ENCODE results near the gene KIRREL3.
A peak's percentile ranks its signal among the peaks of the same experiment; 100 is the strongest.

The KIRREL3 gene

GRCh38 chr11:126634963-126635362 is 365.6 kb downstream of the KIRREL3 start:
- DNase-seq (ENCODE audit: low read depth in 2 of 2) = no peak

- no peak for DNase-seq (ENCODE audit: low read depth in 2 of 2)
Measured at GRCh38 chr11:126633330-126633729, 367.2 kb downstream of the KIRREL3 start.

GRCh38 chr11:126630893-126631798 is 369.4 kb downstream of the KIRREL3 start:
- DNase-seq (ENCODE audit: low read depth in 2 of 2) = no peak

GRCh38 chr11:126630488-126630887 is 370.1 kb downstream of the KIRREL3 start:
- DNase-seq (ENCODE audit: low read depth in 2 of 2) = no peak

- no peak for DNase-seq (ENCODE audit: low read depth in 2 of 2)
Measured at GRCh38 chr11:126628790-126629621, 371.6 kb downstream of the KIRREL3 start.

GRCh38 chr11:126628450-126628789 is 372.1 kb downstream of the KIRREL3 start:
- no peak for DNase-seq (ENCODE audit: low read depth in 2 of 2)

GRCh38 chr11:126627421-126627820 is 373.1 kb downstream of the KIRREL3 start:
- no peak for DNase-seq (ENCODE audit: low read depth in 2 of 2)

GRCh38 chr11:126624506-126624905 is 376.1 kb downstream of the KIRREL3 start:
- no peak for DNase-seq (ENCODE audit: low read depth in 2 of 2)

- no peak for DNase-seq (ENCODE audit: low read depth in 2 of 2)
Measured at GRCh38 chr11:126619516-126619915, 381.1 kb downstream of the KIRREL3 start.

DNA sequence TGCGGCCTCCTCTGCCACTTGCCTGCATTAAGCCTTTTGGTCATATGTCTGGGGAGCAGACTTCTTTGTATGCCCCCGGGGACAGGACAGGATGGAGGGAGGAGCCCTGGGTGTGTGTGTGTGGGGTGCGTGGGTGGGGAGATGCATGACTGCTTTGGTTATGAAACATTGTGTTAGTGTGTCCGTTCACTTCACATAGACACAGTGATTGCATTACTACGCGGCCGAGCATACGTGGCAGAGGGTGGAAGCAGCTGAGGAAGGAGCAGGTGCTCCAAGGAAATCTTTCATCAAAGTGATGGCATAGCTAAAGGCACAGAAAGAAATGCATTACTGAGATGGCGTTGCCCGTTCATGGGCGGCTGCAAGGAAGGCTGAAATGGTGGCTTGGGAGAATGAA is 384.7 kb downstream of the KIRREL3 start:
- DNase-seq (ENCODE audit: low read depth in 2 of 2) = no peak

- no peak for DNase-seq (ENCODE audit: low read depth in 2 of 2)
Measured at GRCh38 chr11:126613272-126613671, 387.3 kb downstream of the KIRREL3 start.

- no peak for DNase-seq (ENCODE audit: low read depth in 2 of 2)
Measured at GRCh38 chr11:126612671-126613070, 387.9 kb downstream of the KIRREL3 start.

- no peak for DNase-seq (ENCODE audit: low read depth in 2 of 2)
Measured at GRCh38 chr11:126611438-126611837, 389.1 kb downstream of the KIRREL3 start.

GRCh38 chr11:126608658-126609057 is 391.9 kb downstream of the KIRREL3 start:
- no peak for DNase-seq (ENCODE audit: low read depth in 2 of 2)

GRCh38 chr11:126607776-126608541 is 392.6 kb downstream of the KIRREL3 start:
- DNase-seq (ENCODE audit: low read depth in 2 of 2) = no peak

- peak in 1 of 2 experiments; percentile 2 for DNase-seq (ENCODE audit: low read depth in 2 of 2)
Measured at GRCh38 chr11:126607374-126607773, 393.2 kb downstream of the KIRREL3 start.

DNA sequence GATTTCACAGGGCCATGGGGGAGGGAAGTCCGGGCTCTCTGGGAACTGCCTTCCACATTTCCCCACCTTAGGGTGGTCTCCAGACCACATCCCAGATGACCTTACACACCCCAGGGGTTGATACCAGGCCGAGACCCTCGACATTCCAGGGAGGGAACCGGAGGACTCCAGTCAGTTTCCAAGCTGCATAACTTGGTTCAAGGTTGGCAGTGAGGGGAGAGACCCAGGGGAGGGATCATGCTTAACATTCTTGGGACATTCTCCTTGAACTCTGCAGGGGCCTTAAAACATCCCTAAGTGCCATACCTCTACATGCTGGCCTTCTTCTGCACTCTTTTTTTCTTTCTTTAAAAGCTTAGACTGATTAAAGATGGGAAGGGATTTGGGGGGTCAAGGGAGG is 394.1 kb downstream of the KIRREL3 start:
- no peak for DNase-seq (ENCODE audit: low read depth in 2 of 2)

GRCh38 chr11:126604461-126604860 is 396.1 kb downstream of the KIRREL3 start:
- DNase-seq (ENCODE audit: low read depth in 2 of 2) = no peak

- DNase-seq (ENCODE audit: low read depth in 2 of 2) = no peak
Measured at GRCh38 chr11:126603486-126603885, 397.1 kb downstream of the KIRREL3 start.

GRCh38 chr11:126602993-126603392 is 397.6 kb downstream of the KIRREL3 start:
- no peak for DNase-seq (ENCODE audit: low read depth in 2 of 2)

DNA sequence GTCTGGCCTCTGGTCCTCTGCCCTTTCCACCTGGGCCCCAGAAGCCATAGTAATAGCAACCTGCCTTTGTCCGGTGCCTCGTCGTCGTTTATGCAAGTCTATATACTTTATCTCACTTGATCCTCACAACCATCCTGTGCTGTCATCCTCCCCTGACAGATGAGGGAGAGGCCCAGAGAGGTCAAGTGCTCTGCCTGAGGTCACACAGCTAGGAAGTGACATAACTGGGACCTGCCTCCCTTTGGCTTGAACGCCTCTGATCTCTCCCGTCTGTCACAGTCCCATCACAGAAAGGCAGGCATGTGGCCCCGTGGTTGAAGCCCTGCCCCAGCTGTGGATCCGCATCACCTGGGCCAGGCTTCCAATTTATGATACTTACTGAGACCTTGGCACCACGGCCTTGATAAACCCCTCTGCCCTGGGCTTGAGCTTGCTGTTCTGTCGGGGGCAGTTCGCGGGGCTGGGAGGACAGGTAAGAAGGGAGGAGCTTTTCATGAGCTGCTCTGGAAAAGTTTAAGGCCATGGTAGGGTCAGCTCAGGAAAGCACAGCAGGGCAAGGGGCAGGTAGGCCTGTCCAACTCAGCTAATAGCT is 398.1 kb downstream of the KIRREL3 start:
- no peak for DNase-seq (ENCODE audit: low read depth in 2 of 2)
